Motor neuron (in vitro differentiated cells): ENCODE data around the gene OR6V1. TPM values are rescaled to one million over a fixed set of nuclear protein-coding genes. Genes with fewer than 3 reads are reported as not detected.

Experiments used
- ATAC-seq, 8 experiments: fragments of 200-7000 bp; cut with Tn5 transposase; replicated peaks in 6 of 8; 2 replicates each; pipeline ENCODE4 v1.8.0; 2021; ENCODE audit warnings: mild to moderate bottlenecking in 8 of 8, moderate library complexity in 8 of 8
- H3K27ac ChIP-seq, 2 donors: fragments of 250-450 bp; sonication (Bioruptor Pico); 2 replicates each; pipeline ENCODE4 v1.9.0; 2021; ENCODE audit warnings: antibody characterized with exemption in 2 of 2, mild to moderate bottlenecking in 2 of 2, moderate library complexity in 1 of 2
- H3K4me1 ChIP-seq, 2 donors: fragments of 250-450 bp; sonication (Bioruptor Pico); replicated peaks in 1 of 2; 2 replicates each; pipeline ENCODE4 v1.6.1; 2021; ENCODE audit warnings: antibody characterized with exemption in 2 of 2, mild to moderate bottlenecking in 2 of 2, moderate library complexity in 1 of 2
- H3K4me3 ChIP-seq, 5 donors: fragments of 250-450 bp; sonication (Bioruptor Pico); 2 replicates each; pipeline ENCODE4 v1.9.0; 2021; ENCODE audit warnings: antibody characterized with exemption in 5 of 5, mild to moderate bottlenecking in 5 of 5, moderate library complexity in 4 of 5
- WGBS, 10 experiments: fragments of 450-650 bp; shearing (Covaris generic); methylation state at CpG; one replicate each; pipeline ENCODE4 v1.0.0; 2022; 5-methylcytosine and 5-hydroxymethylcytosine counted together
- in situ Hi-C, 9 experiments: fragments of 400-800 bp; cut with MboI; loops; one replicate each; pipeline ENCODE4 v1.15.0; 2021; ENCODE audit warnings: low sequenced_read_pairs in 9 of 9, low pct_unique_long_range_greater_than_20kb in 2 of 9; ENCODE audit not compliant: unreplicated experiment in 9 of 9
- total RNA-seq, 8 experiments: library from RNA; unstranded; fragments of 300-600 nt; gene quantifications; 2 replicates each; pipeline versions ENCODE4 v1.2.3 to v1.2.4, GENCODE V29; 2022

OR6V1 gene
- total RNA-seq, 8 experiments from 2014 or later: 0.27 to 0.85 (median 0.29) TPM; not detected in 5

DNA sequence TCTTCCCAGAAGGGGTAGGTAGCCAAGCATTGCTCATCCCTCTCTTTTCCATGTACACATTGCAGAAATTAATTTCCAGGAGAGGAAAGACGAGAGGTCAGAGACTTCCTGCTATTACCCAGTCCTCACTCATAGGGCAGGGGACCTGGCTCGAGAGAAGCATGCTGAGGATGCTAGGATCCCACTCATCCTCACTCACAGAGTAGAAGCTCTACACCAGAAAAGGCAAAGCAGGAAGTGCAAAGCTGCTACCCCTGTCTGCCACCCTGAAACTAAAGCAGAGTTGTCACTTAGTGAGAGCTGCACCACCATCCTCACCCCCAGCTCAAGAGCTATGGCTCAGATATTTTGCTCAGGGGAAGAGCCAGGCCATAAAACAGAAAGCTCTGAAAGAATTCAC, 35.1 kb upstream of the OR6V1 start:
- WGBS, 10 experiments: 20 to 75% (median 70%) methylated on average over 1 to 2 of the region's 2 CpGs; no CpG with 5 or more reads in 5 of the 10 experiments
- no peaks in the 10 kb centered on the region for H3K4me1 ChIP-seq
- in situ Hi-C loops: loop anchor here in 5 of 9 experiments (10.0 to 25.0 kb wide), 3 partner anchors 195 to 420 kb away; partner anchors contain the start of genes TAS2R40 (in 3 of the 5) and TAS2R60 (in 1 of the 5)
- no peak overlapping the region for H3K4me3 ChIP-seq
- ATAC-seq: no peak
- no peak overlapping the region for H3K27ac ChIP-seq

DNA sequence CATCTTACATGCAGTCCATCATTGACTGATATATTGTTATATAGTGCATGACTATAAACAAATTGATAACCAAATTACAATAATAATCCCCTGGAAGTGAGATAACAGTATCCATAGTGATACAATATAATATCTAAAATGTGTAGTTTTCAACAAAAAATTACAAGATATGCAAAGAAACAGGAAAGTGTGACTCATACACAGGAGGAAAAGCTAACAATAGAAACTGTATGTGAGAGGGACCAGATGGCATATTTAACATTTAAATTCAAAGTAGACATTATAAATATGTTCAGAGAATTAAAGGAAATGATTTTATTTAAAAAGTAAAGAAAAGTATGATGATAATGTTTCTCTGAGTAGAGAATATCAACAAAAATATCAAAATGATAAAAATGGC, 33.2 kb upstream of the OR6V1 start:
- Histone ChIP-seq H3K4me3 (no peak overlapping the region), H3K27ac (no peak overlapping the region), H3K4me1 (no peaks in the 10 kb centered on the region)
- in situ Hi-C loops: loop anchor here in 5 of 9 experiments (10.0 to 25.0 kb wide), 3 partner anchors 193 to 418 kb away; partner anchors contain the start of genes TAS2R40 (in 3 of the 5) and TAS2R60 (in 1 of the 5)
- ATAC-seq: peak in 2 of 8 experiments; percentile 18 to 42

DNA sequence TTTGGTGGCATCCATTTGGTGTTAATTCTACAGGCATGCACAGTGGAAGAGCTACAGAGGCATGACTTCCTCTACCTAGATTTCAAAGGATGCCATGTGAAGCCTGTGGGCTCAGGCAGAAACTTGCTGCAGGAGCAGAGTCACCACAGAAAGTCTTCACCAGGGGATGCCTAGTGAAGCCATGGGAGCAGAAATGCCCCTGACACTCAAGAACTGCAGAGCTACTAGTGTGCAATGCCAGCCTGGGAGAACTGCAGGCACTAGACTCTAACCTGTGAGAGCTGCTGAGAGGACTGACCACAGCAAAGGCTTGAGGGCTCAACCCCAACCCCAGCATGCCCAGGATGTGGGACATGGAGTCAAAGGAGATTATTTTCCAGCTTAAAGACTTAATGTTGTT, 29.1 kb upstream of the OR6V1 start:
- in situ Hi-C loops: loop anchor here in 4 of 9 experiments (25.0 kb wide), 2 partner anchors 189 to 414 kb away; partner anchors contain the start of genes TAS2R40 (in 3 of the 4) and TAS2R60 (in 1 of the 4)
- H3K4me1 ChIP-seq: no peaks in the 10 kb centered on the region
- no peak overlapping the region for H3K27ac ChIP-seq
- H3K4me3 ChIP-seq: no peak overlapping the region
- ATAC-seq: no peak

DNA sequence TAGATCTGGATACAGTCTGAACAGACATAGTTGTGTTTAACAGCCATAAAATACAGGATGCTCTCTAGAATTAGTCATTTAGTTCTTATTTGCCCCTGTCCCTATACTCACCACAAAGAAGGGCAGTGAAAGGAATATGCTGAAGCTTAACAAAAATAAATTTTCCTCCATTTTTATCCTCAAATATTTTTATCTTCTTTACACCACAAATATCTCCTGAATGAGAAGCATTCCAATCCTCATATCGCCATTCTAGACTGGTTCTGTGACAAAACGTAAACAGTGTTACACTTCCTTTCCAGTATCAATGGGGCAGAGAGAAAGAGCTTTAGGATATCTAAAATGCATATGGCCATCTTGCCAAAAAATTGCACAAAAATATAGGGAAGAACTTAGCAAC, 26.8 kb upstream of the OR6V1 start:
- H3K4me3 ChIP-seq: no peak overlapping the region
- in situ Hi-C loops: no loop called here
- 40 to 100% (median 89%) methylated on average over 1 to 2 of the region's 2 CpGs; no CpG with 5 or more reads in 3 of the 10 experiments for WGBS, 10 experiments

DNA sequence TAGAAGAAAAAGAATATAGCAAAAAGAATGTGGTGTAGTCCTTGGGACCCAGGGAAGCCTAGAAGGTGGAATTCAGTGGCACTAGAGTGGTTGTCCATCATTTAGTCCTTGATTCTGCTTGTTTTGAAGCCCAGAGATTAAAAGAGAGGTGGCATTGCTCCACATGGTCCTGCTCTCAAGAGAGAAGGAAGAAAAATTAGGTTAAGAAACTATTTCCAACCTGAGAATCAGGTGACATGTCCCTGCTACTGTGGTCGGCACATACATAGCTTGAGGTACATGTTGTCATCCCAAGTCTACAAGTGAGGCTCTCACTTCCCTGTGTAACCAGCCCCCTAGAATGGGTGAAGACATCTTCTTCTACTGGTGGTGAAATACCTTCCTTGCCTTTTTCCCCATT, 25.1 kb upstream of the OR6V1 start, which contains the start of gene OR9A2:
Gene OR9A2 (minus strand): TSS at position 101 of the 400 bp plus-strand sequence. CDS start 0 bp downstream, at position 101.
- no peaks in the 10 kb centered on the region for H3K4me1 ChIP-seq
- H3K27ac ChIP-seq: no peak within 1 kb of the TSS
- in situ Hi-C loops: no loop called here
- 20 to 100% (median 84%) methylated on average over 1 of the region's 1 CpG; no CpG with 5 or more reads in 4 of the 10 experiments for WGBS, 10 experiments
- H3K4me3 ChIP-seq: no peak within 1 kb of the TSS
- no peak for ATAC-seq

More for the DNA sequence above, 26.8 kb upstream of the OR6V1 start:
- ATAC-seq: no peak
- Histone ChIP-seq H3K4me1 (no peaks in the 10 kb centered on the region), H3K27ac (no peak overlapping the region)

DNA sequence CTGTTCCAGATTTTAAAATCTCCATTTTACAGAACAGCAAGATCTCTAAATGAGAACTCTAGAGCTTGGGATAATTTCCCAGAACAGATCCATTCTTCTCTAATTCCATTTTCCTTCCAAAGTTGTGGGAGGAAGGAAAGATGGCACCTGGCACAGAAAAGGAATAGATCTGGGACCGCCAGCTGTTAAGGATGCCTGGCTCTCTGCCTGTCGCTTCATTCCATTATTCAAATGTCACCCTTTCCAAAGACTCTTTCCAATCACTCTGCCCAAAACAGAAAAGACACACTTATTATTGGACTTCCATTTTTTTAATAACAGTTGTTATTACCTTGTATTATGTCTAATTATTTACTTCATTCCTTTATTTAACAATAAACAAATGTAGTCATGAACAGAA, 24.5 kb upstream of the OR6V1 start:
- Histone ChIP-seq H3K27ac (no peak overlapping the region), H3K4me3 (no peak overlapping the region), H3K4me1 (no peaks in the 10 kb centered on the region)
- in situ Hi-C loops: no loop called here
- 0 to 100% (median 83%) methylated on average over 1 to 2 of the region's 2 CpGs; no CpG with 5 or more reads in 1 of the 10 experiments for WGBS, 10 experiments
- no peak for ATAC-seq

DNA sequence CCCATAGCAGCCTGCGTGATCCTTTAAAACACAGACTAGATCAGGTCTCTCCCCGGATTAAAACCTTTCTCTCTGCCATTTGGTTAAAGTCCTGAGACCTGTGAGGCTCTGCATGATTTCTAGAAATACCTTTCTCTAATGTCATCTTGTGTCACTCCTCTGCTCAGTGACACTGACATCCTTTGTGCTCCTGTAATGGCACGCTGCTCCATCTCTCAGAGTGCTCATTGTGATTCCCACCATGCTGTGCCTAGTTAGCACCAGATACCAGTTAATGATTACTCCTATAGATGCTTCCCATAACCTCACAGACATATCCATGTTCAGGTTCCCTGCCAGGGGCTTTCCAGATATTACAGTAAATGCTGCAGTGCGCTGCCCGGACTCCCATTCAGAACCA, 13.5 kb upstream of the OR6V1 start:
- H3K4me3 ChIP-seq: no peak overlapping the region
- 0 to 80% (median 56%) methylated on average over 1 to 5 of the region's 5 CpGs; no CpG with 5 or more reads in 2 of the 10 experiments for WGBS, 10 experiments
- ATAC-seq: no peak
- H3K4me1 ChIP-seq: peaks cover 0 to 11% of the 10 kb centered on the region in 2 donors
- H3K27ac ChIP-seq: no peak overlapping the region
- in situ Hi-C loops: no loop called here

DNA sequence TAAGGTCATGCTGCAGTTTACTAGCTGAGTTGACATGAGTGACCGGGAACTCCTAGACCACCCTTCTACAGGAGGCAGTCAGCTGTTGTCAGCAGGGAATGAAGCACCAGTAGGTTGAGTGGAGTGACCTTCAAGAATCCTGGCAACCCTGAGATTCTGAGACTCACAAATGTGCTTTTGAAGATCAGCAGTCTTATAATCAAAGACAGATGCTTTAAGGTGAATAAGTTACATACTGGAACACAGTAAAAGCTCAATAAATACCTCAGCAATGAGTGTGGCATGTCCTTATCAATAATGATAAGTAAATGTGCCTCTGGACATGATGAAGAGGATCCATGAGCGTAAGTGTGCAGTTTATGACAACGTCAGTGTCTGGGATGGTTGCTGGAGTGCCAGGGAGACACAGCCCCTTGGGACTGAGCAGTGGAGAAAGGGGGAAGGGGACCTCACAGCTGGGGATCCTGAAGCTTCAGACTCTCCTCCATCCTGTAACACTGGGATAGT, 11.9 kb upstream of the OR6V1 start:
- in situ Hi-C loops: no loop called here
- 30 to 96% methylated on average over 2 to 3 of the region's 3 CpGs; no CpG with 5 or more reads in 8 of the 10 experiments for WGBS, 10 experiments
- H3K4me3 ChIP-seq: no peak overlapping the region
- no peak for ATAC-seq
- peaks cover 0 to 11% of the 10 kb centered on the region in 2 donors for H3K4me1 ChIP-seq
- H3K27ac ChIP-seq: no peak overlapping the region

DNA sequence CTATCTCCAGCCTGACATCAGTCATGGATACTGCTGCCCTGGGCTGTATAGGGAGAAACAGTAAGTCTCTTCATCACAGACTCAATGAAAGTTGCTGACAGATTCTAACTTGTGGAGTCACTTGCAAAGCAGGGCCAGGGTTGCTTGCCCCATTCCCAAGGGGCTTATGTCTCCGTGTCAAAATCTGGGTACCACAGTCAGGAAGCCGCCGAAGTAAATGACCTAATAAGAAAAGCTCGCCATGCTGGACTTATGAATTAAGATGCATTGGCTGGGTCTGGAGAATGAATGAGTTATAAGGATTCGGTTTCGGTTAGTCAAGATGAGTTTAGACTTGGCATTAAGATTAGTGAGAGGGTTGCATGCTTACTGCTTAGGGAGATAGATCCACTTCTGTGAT, 10.8 kb upstream of the OR6V1 start:
- Histone ChIP-seq H3K27ac (no peak overlapping the region), H3K4me1 (peaks cover 0 to 11% of the 10 kb centered on the region in 2 donors), H3K4me3 (no peak overlapping the region)
- in situ Hi-C loops: no loop called here
- 50 to 100% (median 86%) methylated on average over 1 to 5 of the region's 6 CpGs; no CpG with 5 or more reads in 2 of the 10 experiments for WGBS, 10 experiments
- no peak for ATAC-seq

DNA sequence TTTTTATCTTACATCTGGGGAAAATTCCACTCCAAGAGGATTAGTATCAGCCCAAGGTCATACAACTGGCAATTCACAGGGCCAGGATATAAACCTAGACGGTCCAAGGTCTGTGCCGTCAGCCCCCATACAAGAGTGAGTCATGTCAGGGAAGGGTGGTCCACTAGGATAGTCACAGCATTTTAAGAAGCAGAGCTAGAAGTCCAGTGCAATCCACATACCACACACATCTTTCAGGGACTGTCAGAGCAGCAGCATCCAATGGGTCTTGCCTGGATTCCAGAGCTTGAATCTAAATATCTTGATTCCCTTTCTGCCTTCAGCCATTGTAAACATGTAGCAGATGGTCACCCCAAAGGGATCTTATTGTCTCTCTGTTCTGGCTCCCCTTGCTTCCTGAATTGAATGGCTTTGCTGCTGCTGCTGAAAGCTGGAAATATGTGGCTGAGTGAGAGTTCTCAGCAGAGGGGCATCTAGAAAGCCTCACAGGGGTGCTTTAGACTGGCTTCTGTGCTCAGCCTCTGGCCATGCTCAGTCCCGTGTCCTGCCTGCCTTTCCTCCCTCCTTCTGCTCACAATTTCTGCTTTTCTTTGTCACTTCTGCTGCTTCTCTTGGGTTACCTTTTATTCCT, 9.9 kb upstream of the OR6V1 start:
- peak in 5 of 8 experiments; percentile 16 to 55 (median 35) for ATAC-seq
- 0 to 84% (median 34%) methylated on average over 1 to 3 of the region's 3 CpGs; no CpG with 5 or more reads in 2 of the 10 experiments for WGBS, 10 experiments
- peaks cover 0 to 11% of the 10 kb centered on the region in 2 donors for H3K4me1 ChIP-seq
- peak overlapping the region in 1 of 2 donors; percentile 13 for H3K27ac ChIP-seq
- no peak overlapping the region for H3K4me3 ChIP-seq
- in situ Hi-C loops: no loop called here

DNA sequence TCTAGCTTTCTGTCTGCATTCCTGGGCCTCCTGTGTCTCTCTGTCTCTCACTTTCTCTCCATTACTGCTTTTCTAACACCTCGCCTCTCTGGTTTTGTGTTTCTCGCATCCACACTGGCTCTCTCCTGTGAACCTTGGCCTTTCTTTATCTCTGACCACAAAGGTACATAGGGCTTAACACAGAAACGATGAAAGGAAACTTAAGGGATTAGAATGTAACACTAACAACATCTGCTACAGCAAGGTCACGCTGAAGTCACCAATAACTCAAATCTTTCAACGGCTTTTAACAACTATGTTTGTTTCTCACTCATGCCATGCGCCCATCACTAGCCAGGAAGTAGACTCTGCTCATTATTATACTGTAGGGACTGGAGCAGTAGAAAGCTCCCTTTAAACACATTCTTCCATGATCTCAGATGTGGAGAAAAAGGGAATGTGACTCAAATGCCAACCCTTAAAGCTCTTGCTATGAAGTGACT, 9.3 kb upstream of the OR6V1 start:
- in situ Hi-C loops: no loop called here
- 0 to 53% (median 15%) methylated on average over 2 to 6 of the region's 6 CpGs for WGBS, 10 experiments
- peak overlapping the region in 1 of 2 donors; percentile 13 for H3K27ac ChIP-seq
- no peak overlapping the region for H3K4me3 ChIP-seq
- peaks cover 0 to 11% of the 10 kb centered on the region in 2 donors for H3K4me1 ChIP-seq
- peak in 4 of 8 experiments; percentile 6 to 65 (median 32) for ATAC-seq

DNA sequence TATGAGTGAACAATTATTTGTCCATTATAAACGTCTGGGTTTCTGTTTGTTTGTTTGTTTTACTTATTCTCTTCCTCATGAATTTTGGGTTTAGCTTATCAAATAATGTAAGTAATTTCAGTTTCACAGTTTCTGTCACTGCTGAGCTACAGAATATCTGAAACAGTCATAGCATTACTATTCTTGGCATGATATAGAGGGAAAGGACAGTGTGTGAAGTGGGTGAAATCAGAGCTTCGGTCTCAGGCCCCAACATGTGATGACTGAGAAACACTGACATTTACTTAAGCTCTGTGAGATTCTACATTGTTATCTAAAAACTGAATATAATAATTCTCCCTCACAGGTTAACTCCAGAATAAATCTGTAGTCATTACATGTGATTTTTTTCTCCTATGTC, 8.8 kb upstream of the OR6V1 start:
- in situ Hi-C loops: no loop called here
- Histone ChIP-seq H3K4me3 (no peak overlapping the region), H3K4me1 (peaks cover 0 to 11% of the 10 kb centered on the region in 2 donors), H3K27ac (no peak overlapping the region)
- 0 to 89% (median 56%) methylated on average over 1 to 2 of the region's 2 CpGs; no CpG with 5 or more reads in 1 of the 10 experiments for WGBS, 10 experiments
- ATAC-seq: peak in 1 of 8 experiments; percentile 28

DNA sequence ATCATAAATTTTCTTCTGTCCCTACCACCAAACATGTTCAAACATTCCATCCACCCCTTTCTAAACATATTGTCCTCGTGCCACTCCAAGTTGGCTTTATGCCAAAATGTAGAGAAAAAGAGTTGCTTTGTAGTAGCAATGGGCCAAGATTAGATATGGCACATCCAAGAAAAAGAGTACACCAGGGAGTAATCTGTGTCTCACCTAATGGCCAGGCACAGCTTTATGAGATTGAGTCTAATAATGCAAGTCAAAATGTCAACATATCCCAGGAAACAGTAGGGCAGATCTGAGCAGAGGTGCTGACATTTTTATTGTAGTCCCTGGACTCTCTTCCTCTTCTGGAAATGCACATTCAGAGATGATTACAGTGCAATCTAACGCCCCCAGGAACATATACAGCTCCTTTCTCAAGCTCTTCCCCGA, 5.7 kb upstream of the OR6V1 start:
- H3K4me1 ChIP-seq: peaks cover 0 to 11% of the 10 kb centered on the region in 2 donors

More for the DNA sequence above, 5.7 kb upstream of the OR6V1 start:
- no peak overlapping the region for H3K4me3 ChIP-seq
- ATAC-seq: peak in 1 of 8 experiments; percentile 54
- no peak overlapping the region for H3K27ac ChIP-seq
- in situ Hi-C loops: no loop called here
- 0 to 100% (median 21%) methylated on average over 1 to 3 of the region's 3 CpGs; no CpG with 5 or more reads in 2 of the 10 experiments for WGBS, 10 experiments
